Measurements from ENCODE around the gene HAGHL. TPM values are rescaled to one million over a fixed set of nuclear protein-coding genes. Genes with fewer than 3 reads are reported as not detected.

HAGHL gene
- total and polyA plus RNA-seq, 2 donors (not counting 1 experiment from before 2014, with no cell fraction given): 3.7 to 16.3 TPM

DNA sequence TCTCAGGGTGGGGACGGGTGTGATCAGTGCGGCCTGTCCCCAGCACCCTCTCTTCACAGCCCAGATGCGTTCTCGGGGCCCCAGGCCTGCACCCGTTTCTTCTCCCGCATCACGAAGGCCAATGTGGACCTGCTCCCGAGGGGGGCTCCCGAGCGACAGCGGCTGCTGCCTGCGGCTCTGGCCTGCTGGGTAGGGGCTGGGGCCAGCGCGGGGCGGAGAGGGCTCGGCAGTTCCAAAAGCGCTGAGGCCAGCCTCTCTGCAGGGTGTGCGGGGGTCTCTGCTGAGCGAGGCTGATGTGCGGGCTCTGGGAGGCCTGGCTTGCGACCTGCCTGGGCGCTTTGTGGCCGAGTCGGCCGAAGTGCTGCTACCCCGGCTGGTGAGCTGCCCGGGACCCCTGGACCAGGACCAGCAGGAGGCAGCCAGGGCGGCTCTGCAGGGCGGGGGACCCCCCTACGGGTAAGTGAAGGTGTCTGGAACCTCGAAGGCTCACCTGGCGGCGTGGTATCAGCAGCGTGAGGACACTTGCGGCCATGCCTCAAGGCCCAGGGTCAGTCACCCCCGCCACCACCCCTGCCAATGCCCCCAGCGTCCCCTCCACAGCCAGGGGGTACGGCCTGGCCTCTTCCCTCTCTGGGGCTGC, 38.1 kb downstream of the HAGHL start:
- no peak overlapping the region for H3K9ac ChIP-seq (ENCODE audit: insufficient read depth, low read length)
- no peaks in the 10 kb centered on the region for H3K36me3 ChIP-seq (ENCODE audit: control insufficient read depth, insufficient read depth, low read length)
- no peaks in the 10 kb centered on the region for H3K4me1 ChIP-seq (ENCODE audit: control insufficient read depth, extremely low read depth, insufficient read depth, low read length)
- no peaks in the 10 kb centered on the region for H3K27me3 ChIP-seq (ENCODE audit: control insufficient read depth, insufficient read depth, low read length)
- no peak overlapping the region for H3K4me2 ChIP-seq (ENCODE audit: extremely low read depth, insufficient read depth, low read length)
- no peaks in the 10 kb centered on the region for H3K9me3 ChIP-seq (ENCODE audit: control insufficient read depth, insufficient read depth, low read depth, low read length)
- no peak for DNase-seq (ENCODE audit: low read depth in 2 of 2)
- H3K27ac ChIP-seq (ENCODE audit: insufficient read depth, low read length): no peak overlapping the region
- no peaks in the 10 kb centered on the region for H4K20me1 ChIP-seq (ENCODE audit: control insufficient read depth, extremely low read depth, insufficient read depth, low read length)
- H3K4me3 ChIP-seq (replicated peaks in 1 of 4; ENCODE audit: control extremely low read depth in 1 of 4, insufficient read depth in 1 of 4, low read depth in 3 of 4, low read length in 4 of 4): no peak overlapping the region
- H2AFZ ChIP-seq (ENCODE audit: low read length): no peak overlapping the region
- no peaks in the 10 kb centered on the region for H3K79me2 ChIP-seq (ENCODE audit: control insufficient read depth, insufficient read depth, low read length)
- TF ChIP-seq EZH2 (IDR thresholded peaks at IDR 0.05; ENCODE audit: low read length, missing control alignments): no peak
- TF ChIP-seq, protein P1, sequence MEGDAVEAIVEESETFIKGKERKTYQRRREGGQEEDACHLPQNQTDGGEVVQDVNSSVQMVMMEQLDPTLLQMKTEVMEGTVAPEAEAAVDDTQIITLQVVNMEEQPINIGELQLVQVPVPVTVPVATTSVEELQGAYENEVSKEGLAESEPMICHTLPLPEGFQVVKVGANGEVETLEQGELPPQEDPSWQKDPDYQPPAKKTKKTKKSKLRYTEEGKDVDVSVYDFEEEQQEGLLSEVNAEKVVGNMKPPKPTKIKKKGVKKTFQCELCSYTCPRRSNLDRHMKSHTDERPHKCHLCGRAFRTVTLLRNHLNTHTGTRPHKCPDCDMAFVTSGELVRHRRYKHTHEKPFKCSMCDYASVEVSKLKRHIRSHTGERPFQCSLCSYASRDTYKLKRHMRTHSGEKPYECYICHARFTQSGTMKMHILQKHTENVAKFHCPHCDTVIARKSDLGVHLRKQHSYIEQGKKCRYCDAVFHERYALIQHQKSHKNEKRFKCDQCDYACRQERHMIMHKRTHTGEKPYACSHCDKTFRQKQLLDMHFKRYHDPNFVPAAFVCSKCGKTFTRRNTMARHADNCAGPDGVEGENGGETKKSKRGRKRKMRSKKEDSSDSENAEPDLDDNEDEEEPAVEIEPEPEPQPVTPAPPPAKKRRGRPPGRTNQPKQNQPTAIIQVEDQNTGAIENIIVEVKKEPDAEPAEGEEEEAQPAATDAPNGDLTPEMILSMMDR (conservative IDR thresholded peaks at IDR 0.05 in 1 of 2, IDR thresholded peaks at IDR 0.05 in 1 of 2; ENCODE audit: low read depth in 1 of 2, low read length in 2 of 2): no peak

DNA sequence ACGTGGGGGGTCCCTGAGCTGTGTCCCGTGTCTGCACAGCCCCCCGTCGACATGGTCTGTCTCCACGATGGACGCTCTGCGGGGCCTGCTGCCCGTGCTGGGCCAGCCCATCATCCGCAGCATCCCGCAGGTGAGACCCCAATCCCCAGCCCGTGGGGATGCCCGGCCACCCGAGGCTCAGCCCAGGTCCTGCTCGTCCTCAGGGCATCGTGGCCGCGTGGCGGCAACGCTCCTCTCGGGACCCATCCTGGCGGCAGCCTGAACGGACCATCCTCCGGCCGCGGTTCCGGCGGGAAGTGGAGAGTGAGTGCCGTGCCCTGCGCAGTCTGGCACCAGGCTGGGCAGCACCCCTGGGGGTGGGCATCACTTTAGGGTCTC, 38.6 kb downstream of the HAGHL start:
- Histone ChIP-seq H3K79me2 (ENCODE audit: control insufficient read depth, insufficient read depth, low read length) (no peaks in the 10 kb centered on the region), H3K9ac (ENCODE audit: insufficient read depth, low read length) (no peak overlapping the region), H3K36me3 (ENCODE audit: control insufficient read depth, insufficient read depth, low read length) (no peaks in the 10 kb centered on the region), H2AFZ (ENCODE audit: low read length) (no peak overlapping the region), H3K27me3 (ENCODE audit: control insufficient read depth, insufficient read depth, low read length) (no peaks in the 10 kb centered on the region), H4K20me1 (ENCODE audit: control insufficient read depth, extremely low read depth, insufficient read depth, low read length) (no peaks in the 10 kb centered on the region), H3K4me1 (ENCODE audit: control insufficient read depth, extremely low read depth, insufficient read depth, low read length) (no peaks in the 10 kb centered on the region), H3K4me2 (ENCODE audit: extremely low read depth, insufficient read depth, low read length) (no peak overlapping the region), H3K9me3 (ENCODE audit: control insufficient read depth, insufficient read depth, low read depth, low read length) (no peaks in the 10 kb centered on the region), H3K4me3 (replicated peaks in 1 of 4; ENCODE audit: control extremely low read depth in 1 of 4, insufficient read depth in 1 of 4, low read depth in 3 of 4, low read length in 4 of 4) (no peak overlapping the region), H3K27ac (ENCODE audit: insufficient read depth, low read length) (no peak overlapping the region)
- TF ChIP-seq, protein P1 (conservative IDR thresholded peaks at IDR 0.05 in 1 of 2, IDR thresholded peaks at IDR 0.05 in 1 of 2; ENCODE audit: low read depth in 1 of 2, low read length in 2 of 2): no peak
- TF ChIP-seq EZH2 (IDR thresholded peaks at IDR 0.05; ENCODE audit: low read length, missing control alignments): no peak
- DNase-seq (ENCODE audit: low read depth in 2 of 2): no peak

DNA sequence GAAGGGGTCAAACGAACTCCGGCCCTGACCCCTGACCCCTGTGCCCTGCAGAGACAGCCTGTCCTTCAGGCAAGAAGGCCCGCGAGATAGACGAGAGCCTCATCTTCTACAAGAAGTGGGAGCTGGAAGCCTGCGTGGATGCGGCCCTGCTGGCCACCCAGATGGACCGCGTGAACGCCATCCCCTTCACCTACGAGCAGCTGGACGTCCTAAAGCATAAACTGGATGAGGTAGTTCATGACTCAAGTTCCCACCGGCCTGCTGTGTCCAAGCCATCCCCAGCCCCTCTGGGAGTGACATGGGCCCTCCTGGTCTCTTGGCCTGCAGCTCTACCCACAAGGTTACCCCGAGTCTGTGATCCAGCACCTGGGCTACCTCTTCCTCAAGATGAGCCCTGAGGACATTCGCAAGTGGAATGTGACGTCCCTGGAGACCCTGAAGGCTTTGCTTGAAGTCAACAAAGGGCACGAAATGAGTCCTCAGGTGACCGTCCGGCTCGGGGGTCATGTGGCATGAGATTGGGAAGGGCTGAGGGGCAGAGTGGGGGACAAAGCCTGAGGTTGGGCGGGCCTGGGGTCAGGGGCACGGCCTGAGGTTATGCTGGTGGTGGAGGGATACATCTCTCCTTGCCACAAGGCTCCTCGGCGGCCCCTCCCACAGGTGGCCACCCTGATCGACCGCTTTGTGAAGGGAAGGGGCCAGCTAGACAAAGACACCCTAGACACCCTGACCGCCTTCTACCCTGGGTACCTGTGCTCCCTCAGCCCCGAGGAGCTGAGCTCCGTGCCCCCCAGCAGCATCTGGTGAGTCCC, 39.3 kb downstream of the HAGHL start:
- Histone ChIP-seq H3K79me2 (ENCODE audit: control insufficient read depth, insufficient read depth, low read length) (no peaks in the 10 kb centered on the region), H3K27ac (ENCODE audit: insufficient read depth, low read length) (no peak overlapping the region), H3K4me3 (replicated peaks in 1 of 4; ENCODE audit: control extremely low read depth in 1 of 4, insufficient read depth in 1 of 4, low read depth in 3 of 4, low read length in 4 of 4) (no peak overlapping the region), H3K27me3 (ENCODE audit: control insufficient read depth, insufficient read depth, low read length) (no peaks in the 10 kb centered on the region), H3K36me3 (ENCODE audit: control insufficient read depth, insufficient read depth, low read length) (no peaks in the 10 kb centered on the region), H4K20me1 (ENCODE audit: control insufficient read depth, extremely low read depth, insufficient read depth, low read length) (no peaks in the 10 kb centered on the region), H3K9me3 (ENCODE audit: control insufficient read depth, insufficient read depth, low read depth, low read length) (no peaks in the 10 kb centered on the region), H2AFZ (ENCODE audit: low read length) (no peak overlapping the region), H3K9ac (ENCODE audit: insufficient read depth, low read length) (no peak overlapping the region), H3K4me2 (ENCODE audit: extremely low read depth, insufficient read depth, low read length) (no peak overlapping the region), H3K4me1 (ENCODE audit: control insufficient read depth, extremely low read depth, insufficient read depth, low read length) (no peaks in the 10 kb centered on the region)
- DNase-seq (ENCODE audit: low read depth in 2 of 2): no peak
- no peak for TF ChIP-seq EZH2 (IDR thresholded peaks at IDR 0.05; ENCODE audit: low read length, missing control alignments)
- TF ChIP-seq, protein P1 (conservative IDR thresholded peaks at IDR 0.05 in 1 of 2, IDR thresholded peaks at IDR 0.05 in 1 of 2; ENCODE audit: low read depth in 1 of 2, low read length in 2 of 2): no peak

Measured in fibroblast of lung (primary cell).